Esophagus muscularis mucosa (tissue), 4 donors: Measurements from ENCODE around the gene PTGER3. TPM values are rescaled to one million over a fixed set of nuclear protein-coding genes. Genes with fewer than 3 reads are reported as not detected.
"Not testable (repeated sequence)": the region's sequence is repeated elsewhere in the genome, so short reads cannot be mapped to it uniquely, and the experiment has no call there.

Experiments
- DNase-seq: peaks from one replicate; pipeline ENCODE4 v3.0.0-alpha.2; 2017; ENCODE audit errors: extremely low spot score
- H3K27ac ChIP-seq, 4 donors: fragments of 200-600 bp; sonication (generic); replicated peaks in 1 of 4; 1 replicate in 3 of 4; 2 replicates in 1 of 4; pipeline ENCODE4 v1.5.1; 2016 to 2019; ENCODE audit warnings: mild to moderate bottlenecking in 1 of 4
- H3K27me3 ChIP-seq, 4 donors: fragments of 200-600 bp; sonication (generic); one replicate each; pipeline versions ENCODE4 v1.5.1 to v1.6.0; 2016 to 2019
- H3K36me3 ChIP-seq, 4 donors: fragments of 200-600 bp; sonication (generic); one replicate each; pipeline ENCODE4 v1.5.1; 2016 to 2019
- H3K4me1 ChIP-seq, 4 donors: fragments of 200-600 bp; sonication (generic); one replicate each; pipeline ENCODE4 v1.5.1; 2016 to 2019
- H3K4me3 ChIP-seq, 4 donors: fragments of 200-600 bp; sonication (generic); 1 replicate in 2 of 4; 2 replicates in 2 of 4; pipeline ENCODE4 v1.5.1; 2016 to 2019; ENCODE audit warnings: mild to moderate bottlenecking in 4 of 4, moderate library complexity in 1 of 4
- H3K9me3 ChIP-seq, 4 donors: fragments of 200-600 bp; sonication (generic); 1 replicate in 3 of 4; 2 replicates in 1 of 4; pipeline ENCODE4 v1.5.1; 2016 to 2019
- CTCF ChIP-seq, 3 experiments: fragments of 200-600 bp in 2 of 3; fragments of 450-650 bp in 1 of 3; sonication (generic) in 2 of 3; IDR thresholded peaks; one replicate each; pipeline ENCODE4 v1.5.1; 2017 to 2019; ENCODE audit warnings: antibody characterized with exemption in 3 of 3, mild to moderate bottlenecking in 2 of 3, moderate library complexity in 1 of 3
- EP300 ChIP-seq: sonication (generic); formaldehyde crosslinking; IDR thresholded peaks from one replicate; pipeline ENCODE4 v1.6.1; 2017; ENCODE audit warnings: antibody characterized with exemption
- POLR2A ChIP-seq: fragments of 450-650 bp; IDR thresholded peaks from one replicate; pipeline ENCODE4 v1.6.1; 2017; ENCODE audit warnings: antibody characterized with exemption, moderate library complexity, mild to moderate bottlenecking, low read depth
- POLR2AphosphoS5 ChIP-seq, 2 donors: sonication (generic); formaldehyde crosslinking; IDR thresholded peaks; one replicate each; pipeline ENCODE4 v1.6.1; 2017; ENCODE audit warnings: antibody characterized with exemption in 2 of 2
- WGBS: methylation state at CpG from one replicate; pipeline ENCODE4 v1.1.5; 2018; 5-methylcytosine and 5-hydroxymethylcytosine counted together
- intact Hi-C: fragments of 100-400 bp; cut with DNase I; formaldehyde crosslinking; loops from one replicate; pipeline ENCODE4 v1.15.1; 2023
- total RNA-seq, 4 donors: library from RNA; depleted of rRNA; stranded (reverse); fragments of >200 nt; gene quantifications; one replicate each; pipeline versions ENCODE4 v1.1.0 to v1.2.1, GENCODE V29; 2016

Gene PTGER3
- total RNA-seq, 4 donors from 2014 or later: 5.4 to 34.8 (median 19.2) TPM

GRCh38 chr1:70987497-70987896 lies 60.1 kb downstream of the PTGER3 start:
- intact Hi-C loops: no loop called here
- Histone ChIP-seq H3K9me3 (no peaks in the 10 kb centered on the region), H3K27me3 (no peaks in the 10 kb centered on the region), H3K4me3 (no peak overlapping the region), H3K4me1 (no peaks in the 10 kb centered on the region), H3K36me3 (no peaks in the 10 kb centered on the region), H3K27ac (no peak overlapping the region)
- DNase-seq: no peak
- WGBS: 80% methylated on average over 2 of the region's 2 CpGs
- TF ChIP-seq EP300 (no peak), POLR2A (no peak), POLR2AphosphoS5 (IDR thresholded peaks at IDR 0.05) (no peak), CTCF (IDR thresholded peaks at IDR 0.05) (no peak)

GRCh38 chr1:70985776-70986225 lies 61.8 kb downstream of the PTGER3 start:
- DNase-seq, H3K9me3 ChIP-seq, H3K4me3 ChIP-seq, H3K4me1 ChIP-seq, H3K27ac ChIP-seq, H3K27me3 ChIP-seq, H3K36me3 ChIP-seq, intact Hi-C loops: not testable (repeated sequence)
- WGBS: 96% methylated on average over 5 of the region's 5 CpGs

GRCh38 chr1:70985278-70985677 lies 62.3 kb downstream of the PTGER3 start:
- DNase-seq, H3K9me3 ChIP-seq, H3K36me3 ChIP-seq, H3K4me1 ChIP-seq, intact Hi-C loops, H3K4me3 ChIP-seq, H3K27me3 ChIP-seq, H3K27ac ChIP-seq: not testable (repeated sequence)
- WGBS: 98% methylated on average over 2 of the region's 2 CpGs

GRCh38 chr1:70980361-70980760 lies 67.3 kb downstream of the PTGER3 start:
- Histone ChIP-seq H3K4me1 (no peaks in the 10 kb centered on the region), H3K27me3 (no peaks in the 10 kb centered on the region), H3K36me3 (no peaks in the 10 kb centered on the region), H3K4me3 (no peak overlapping the region), H3K27ac (no peak overlapping the region), H3K9me3 (no peaks in the 10 kb centered on the region)
- TF ChIP-seq CTCF (IDR thresholded peaks at IDR 0.05): no peak
- TF ChIP-seq EP300: no peak
- TF ChIP-seq POLR2A: no peak
- no peak for TF ChIP-seq POLR2AphosphoS5 (IDR thresholded peaks at IDR 0.05)
- WGBS: 100% methylated on average over 1 of the region's 1 CpG
- intact Hi-C loops: no loop called here
- DNase-seq: no peak

GRCh38 chr1:70979881-70980280 lies 67.7 kb downstream of the PTGER3 start:
- Histone ChIP-seq H3K27ac (no peak overlapping the region), H3K4me3 (no peak overlapping the region), H3K9me3 (no peaks in the 10 kb centered on the region), H3K4me1 (no peaks in the 10 kb centered on the region), H3K27me3 (no peaks in the 10 kb centered on the region), H3K36me3 (no peaks in the 10 kb centered on the region)
- TF ChIP-seq POLR2AphosphoS5 (IDR thresholded peaks at IDR 0.05) (no peak), POLR2A (no peak)
- DNase-seq: no peak
- intact Hi-C loops: no loop called here
- 65% methylated on average over 2 of the region's 2 CpGs for WGBS

GRCh38 chr1:70979313-70979712 lies 68.3 kb downstream of the PTGER3 start:
- intact Hi-C loops: no loop called here
- no peak for DNase-seq
- Histone ChIP-seq H3K4me3 (no peak overlapping the region), H3K27ac (no peak overlapping the region), H3K27me3 (no peaks in the 10 kb centered on the region), H3K9me3 (no peaks in the 10 kb centered on the region), H3K4me1 (no peaks in the 10 kb centered on the region), H3K36me3 (no peaks in the 10 kb centered on the region)
- 45% methylated on average over 4 of the region's 4 CpGs for WGBS
- TF ChIP-seq CTCF (IDR thresholded peaks at IDR 0.05) (no peak), POLR2A (no peak), EP300 (no peak), POLR2AphosphoS5 (IDR thresholded peaks at IDR 0.05) (no peak)
